A549 (cell line): ENCODE results near the gene GAK.

Experiments used
- CBX2 ChIP-seq: fragments of 200-600 bp; sonication (generic); IDR thresholded peaks from 2 replicates; pipeline ENCODE4 v1.6.1; 2016; ENCODE audit warnings: low read depth, mild to moderate bottlenecking, borderline replicate concordance
- CHD2 ChIP-seq: fragments of 150-350 bp; IDR thresholded peaks from 2 replicates; pipeline ENCODE4 v1.6.1; 2014; ENCODE audit warnings: low read length; ENCODE audit not compliant: partially characterized antibody
- CHD4 ChIP-seq: fragments of 200-600 bp; sonication (generic); IDR thresholded peaks from 2 replicates; pipeline ENCODE4 v1.6.1; 2016; ENCODE audit warnings: antibody characterized with exemption, mild to moderate bottlenecking, borderline replicate concordance
- CTCF ChIP-seq: fragments of >200 bp; sonication (Bioruptor Twin); formaldehyde crosslinking; IDR thresholded peaks from 3 replicates; pipeline ENCODE4 v1.5.1; 2016
- E2F6 ChIP-seq: IDR thresholded peaks from 2 replicates; pipeline ENCODE4 v1.6.1; 2012; ENCODE audit warnings: low read depth, borderline replicate concordance
- EP300 ChIP-seq, 2 experiments: fragments of >200 bp; sonication (Bioruptor Twin); formaldehyde crosslinking; IDR thresholded peaks; 2 replicates in 1 of 2; 3 replicates in 1 of 2; pipeline ENCODE4 v1.6.1; 2016 to 2017
- HMGXB4 ChIP-seq: fragments of 250-450 bp; sonication (Bioruptor Pico); IDR thresholded peaks from 2 replicates; pipeline ENCODE4 v1.5.0; 2021; ENCODE audit warnings: mild to moderate bottlenecking, moderate library complexity, borderline replicate concordance
- JUN ChIP-seq, 2 experiments: fragments of >200 bp; sonication (Bioruptor Twin); formaldehyde crosslinking; IDR thresholded peaks; 2 replicates in 1 of 2; 3 replicates in 1 of 2; pipeline ENCODE4 v1.6.1; 2016 to 2017
- KDM1A ChIP-seq: fragments of 200-600 bp; sonication (generic); IDR thresholded peaks from 2 replicates; pipeline ENCODE4 v1.6.1; 2016; ENCODE audit warnings: low read depth, mild to moderate bottlenecking
- RCOR1 ChIP-seq: fragments of 150-350 bp; IDR thresholded peaks from 2 replicates; pipeline ENCODE4 v1.6.1; 2014; ENCODE audit warnings: antibody characterized with exemption, low read length, low read depth
- TF ChIP-seq, protein P1 (sequence below): IDR thresholded peaks from 2 replicates; pipeline ENCODE4 v1.6.1; 2012

GRCh38 chr4:974668-975067 lies 42.6 kb upstream of the GAK start:
- TF ChIP-seq CHD2 = no peak
- no peak for TF ChIP-seq CTCF
- no peak for TF ChIP-seq E2F6
- no peak for TF ChIP-seq HMGXB4
- no peak for TF ChIP-seq JUN (IDR thresholded peaks at IDR 0.05)
- no peak for TF ChIP-seq EP300 (IDR thresholded peaks at IDR 0.05)
- TF ChIP-seq KDM1A = no peak
- no peak for TF ChIP-seq CBX2
- TF ChIP-seq RCOR1 = no peak
- TF ChIP-seq, protein P1, sequence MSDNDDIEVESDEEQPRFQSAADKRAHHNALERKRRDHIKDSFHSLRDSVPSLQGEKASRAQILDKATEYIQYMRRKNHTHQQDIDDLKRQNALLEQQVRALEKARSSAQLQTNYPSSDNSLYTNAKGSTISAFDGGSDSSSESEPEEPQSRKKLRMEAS = no peak
- no peak for TF ChIP-seq CHD4
